ENCODE results near the gene CD180.

Gene CD180

GRCh38 chr5:67133776-67134175 is 62.8 kb downstream of the CD180 start:
- H3K4me2 ChIP-seq (ENCODE audit: low read length): no peak overlapping the region
- no peaks in the 10 kb centered on the region for H3K4me1 ChIP-seq (ENCODE audit: control insufficient read depth, low read length)
- no peaks in the 10 kb centered on the region for H3K36me3 ChIP-seq (ENCODE audit: control insufficient read depth, low read length)
- H4K20me1 ChIP-seq (ENCODE audit: control insufficient read depth, insufficient read depth, low read depth, low read length): no peaks in the 10 kb centered on the region
- H3K9me3 ChIP-seq (ENCODE audit: control insufficient read depth, insufficient read depth, low read length): no peaks in the 10 kb centered on the region
- H3F3A ChIP-seq (ENCODE audit: control insufficient read depth, insufficient read depth): no peaks in the 10 kb centered on the region
- H3K9me2 ChIP-seq (replicated peaks; ENCODE audit: control insufficient read depth, low read length): no peaks in the 10 kb centered on the region
- H3K27me3 ChIP-seq (ENCODE audit: control insufficient read depth, low read length): no peaks in the 10 kb centered on the region
- TF ChIP-seq, protein P1, sequence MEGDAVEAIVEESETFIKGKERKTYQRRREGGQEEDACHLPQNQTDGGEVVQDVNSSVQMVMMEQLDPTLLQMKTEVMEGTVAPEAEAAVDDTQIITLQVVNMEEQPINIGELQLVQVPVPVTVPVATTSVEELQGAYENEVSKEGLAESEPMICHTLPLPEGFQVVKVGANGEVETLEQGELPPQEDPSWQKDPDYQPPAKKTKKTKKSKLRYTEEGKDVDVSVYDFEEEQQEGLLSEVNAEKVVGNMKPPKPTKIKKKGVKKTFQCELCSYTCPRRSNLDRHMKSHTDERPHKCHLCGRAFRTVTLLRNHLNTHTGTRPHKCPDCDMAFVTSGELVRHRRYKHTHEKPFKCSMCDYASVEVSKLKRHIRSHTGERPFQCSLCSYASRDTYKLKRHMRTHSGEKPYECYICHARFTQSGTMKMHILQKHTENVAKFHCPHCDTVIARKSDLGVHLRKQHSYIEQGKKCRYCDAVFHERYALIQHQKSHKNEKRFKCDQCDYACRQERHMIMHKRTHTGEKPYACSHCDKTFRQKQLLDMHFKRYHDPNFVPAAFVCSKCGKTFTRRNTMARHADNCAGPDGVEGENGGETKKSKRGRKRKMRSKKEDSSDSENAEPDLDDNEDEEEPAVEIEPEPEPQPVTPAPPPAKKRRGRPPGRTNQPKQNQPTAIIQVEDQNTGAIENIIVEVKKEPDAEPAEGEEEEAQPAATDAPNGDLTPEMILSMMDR (IDR thresholded peaks at IDR 0.05; ENCODE audit: low read depth, low read length, poor library complexity, severe bottlenecking): no peak
- TF ChIP-seq EZH2phosphoT487 (IDR thresholded peaks at IDR 0.05; ENCODE audit: borderline replicate concordance, low read length): no peak
- no peak overlapping the region for H3K4me3 ChIP-seq (ENCODE audit: low read length)
- no peak overlapping the region for H3K27ac ChIP-seq (ENCODE audit: low read depth, low read length)
- H3K79me2 ChIP-seq (ENCODE audit: control insufficient read depth, low read length): no peaks in the 10 kb centered on the region

DNA sequence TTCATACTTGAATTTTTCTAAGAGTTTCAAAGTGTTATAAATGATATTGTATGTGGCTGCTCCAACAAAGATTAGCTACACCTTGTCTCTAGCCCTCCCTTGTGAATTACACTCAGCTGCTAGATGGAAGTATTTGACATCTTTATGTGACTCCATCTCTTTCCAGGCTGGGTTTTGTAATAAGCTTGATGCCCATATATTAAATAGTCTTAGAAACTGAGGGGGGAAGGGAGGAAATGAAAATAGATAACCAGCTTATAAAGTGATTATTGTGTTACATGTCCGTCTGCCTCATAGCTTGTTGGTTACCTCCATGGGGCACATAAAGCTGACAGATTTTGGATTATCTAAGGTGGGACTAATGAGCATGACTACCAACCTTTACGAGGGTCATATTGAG is 63.4 kb downstream of the CD180 start:
- no peaks in the 10 kb centered on the region for H3K9me2 ChIP-seq (replicated peaks; ENCODE audit: control insufficient read depth, low read length)

DNA sequence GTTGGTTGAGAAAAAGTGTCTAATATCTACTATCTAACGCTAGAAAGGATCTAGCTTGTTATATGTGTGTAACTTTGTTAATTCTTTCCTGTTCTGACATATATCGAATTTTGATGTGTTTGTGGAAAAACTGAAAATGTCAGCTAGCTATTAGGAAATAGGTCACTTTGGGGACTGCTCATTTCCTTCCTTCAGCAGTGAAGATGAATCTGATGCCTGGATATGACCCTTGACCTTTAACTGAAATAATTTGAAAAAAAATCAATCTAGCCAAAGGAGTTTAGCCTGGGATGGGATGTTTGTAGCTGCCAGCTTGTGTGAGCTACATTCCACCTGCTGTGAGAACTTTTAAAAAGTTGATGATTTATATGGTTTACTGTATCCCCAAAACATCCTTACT is 66.8 kb downstream of the CD180 start:
- Histone ChIP-seq H3K4me3 (ENCODE audit: low read length) (no peak overlapping the region), H3K4me2 (ENCODE audit: low read length) (no peak overlapping the region), H3K27me3 (ENCODE audit: control insufficient read depth, low read length) (no peaks in the 10 kb centered on the region), H3K9me2 (replicated peaks; ENCODE audit: control insufficient read depth, low read length) (no peaks in the 10 kb centered on the region), H3F3A (ENCODE audit: control insufficient read depth, insufficient read depth) (no peaks in the 10 kb centered on the region), H3K36me3 (ENCODE audit: control insufficient read depth, low read length) (no peaks in the 10 kb centered on the region), H3K79me2 (ENCODE audit: control insufficient read depth, low read length) (no peaks in the 10 kb centered on the region), H3K4me1 (ENCODE audit: control insufficient read depth, low read length) (peaks cover 4% of the 10 kb centered on the region), H3K27ac (ENCODE audit: low read depth, low read length) (no peak overlapping the region), H3K9me3 (ENCODE audit: control insufficient read depth, insufficient read depth, low read length) (no peaks in the 10 kb centered on the region), H4K20me1 (ENCODE audit: control insufficient read depth, insufficient read depth, low read depth, low read length) (no peaks in the 10 kb centered on the region)
- TF ChIP-seq, protein P1 (IDR thresholded peaks at IDR 0.05; ENCODE audit: low read depth, low read length, poor library complexity, severe bottlenecking): no peak
- no peak for TF ChIP-seq EZH2phosphoT487 (IDR thresholded peaks at IDR 0.05; ENCODE audit: borderline replicate concordance, low read length)

More for the DNA sequence above, 63.4 kb downstream of the CD180 start:
- no peaks in the 10 kb centered on the region for H3K27me3 ChIP-seq (ENCODE audit: control insufficient read depth, low read length)
- H3F3A ChIP-seq (ENCODE audit: control insufficient read depth, insufficient read depth): no peaks in the 10 kb centered on the region
- no peak overlapping the region for H3K27ac ChIP-seq (ENCODE audit: low read depth, low read length)
- H3K9me3 ChIP-seq (ENCODE audit: control insufficient read depth, insufficient read depth, low read length): no peaks in the 10 kb centered on the region
- H3K4me3 ChIP-seq (ENCODE audit: low read length): no peak overlapping the region
- H4K20me1 ChIP-seq (ENCODE audit: control insufficient read depth, insufficient read depth, low read depth, low read length): no peaks in the 10 kb centered on the region
- H3K36me3 ChIP-seq (ENCODE audit: control insufficient read depth, low read length): no peaks in the 10 kb centered on the region
- no peak overlapping the region for H3K4me2 ChIP-seq (ENCODE audit: low read length)
- TF ChIP-seq, protein P1 (IDR thresholded peaks at IDR 0.05; ENCODE audit: low read depth, low read length, poor library complexity, severe bottlenecking): no peak
- no peak for TF ChIP-seq EZH2phosphoT487 (IDR thresholded peaks at IDR 0.05; ENCODE audit: borderline replicate concordance, low read length)
- H3K79me2 ChIP-seq (ENCODE audit: control insufficient read depth, low read length): no peaks in the 10 kb centered on the region
- no peaks in the 10 kb centered on the region for H3K4me1 ChIP-seq (ENCODE audit: control insufficient read depth, low read length)

All from DOHH2 (cell line).